Measurements from ENCODE around the gene PICALM.

- TF ChIP-seq CTCF (conservative IDR thresholded peaks at IDR 0.05; ENCODE audit: low read length) = no peak
- TF ChIP-seq EZH2phosphoT487 (IDR thresholded peaks at IDR 0.05; ENCODE audit: borderline replicate concordance) = no peak
These were observed 55.2 kb downstream of the PICALM start for GRCh38 chr11:86013713-86014112.

Measured in Loucy (cell line).